H9 (cell line): ENCODE measurements around the gene ATP5PF. TPM values are rescaled to one million over a fixed set of nuclear protein-coding genes. Genes with fewer than 3 reads are reported as not detected.

Experiments used
- DNase-seq: peaks from one replicate; pipeline ENCODE4 v3.0.0-alpha.2; 2017
- H2AFZ ChIP-seq: one replicate; pipeline ENCODE4 v1.6.1; 2013; ENCODE audit warnings: mild to moderate bottlenecking, low read length, control low read depth, moderate library complexity
- H2AK5ac ChIP-seq: 2 replicates; pipeline ENCODE4 v1.6.1; 2013; ENCODE audit warnings: low read length, control low read depth, mixed read lengths; ENCODE audit not compliant: insufficient read length
- H2BK120ac ChIP-seq: one replicate; pipeline ENCODE4 v1.6.1; 2013; ENCODE audit warnings: low read depth, mild to moderate bottlenecking, low read length, control low read depth, inconsistent platforms; ENCODE audit not compliant: poor library complexity, severe bottlenecking
- H2BK12ac ChIP-seq: 2 replicates; pipeline ENCODE4 v1.6.1; 2013; ENCODE audit warnings: low read length, control low read depth, mixed read lengths, low read depth; ENCODE audit not compliant: insufficient read length
- H2BK15ac ChIP-seq: 2 replicates; pipeline ENCODE4 v1.6.1; 2013; ENCODE audit warnings: low read depth, low read length, control low read depth
- H2BK20ac ChIP-seq: one replicate; pipeline ENCODE4 v1.6.1; 2013; ENCODE audit warnings: low read depth, mild to moderate bottlenecking, low read length, control low read depth, inconsistent platforms; ENCODE audit not compliant: poor library complexity, severe bottlenecking
- H2BK5ac ChIP-seq: 2 replicates; pipeline ENCODE4 v1.6.1; 2013; ENCODE audit warnings: low read length, control low read depth, mixed read lengths; ENCODE audit not compliant: insufficient read length
- H3K14ac ChIP-seq: 2 replicates; pipeline ENCODE4 v1.6.1; 2013; ENCODE audit warnings: low read length, control low read depth; ENCODE audit not compliant: insufficient read depth
- H3K18ac ChIP-seq: 2 replicates; pipeline ENCODE4 v1.6.1; 2013; ENCODE audit warnings: low read depth, mild to moderate bottlenecking, mixed read lengths, low read length, control low read depth; ENCODE audit not compliant: insufficient read length
- H3K23ac ChIP-seq: 2 replicates; pipeline ENCODE4 v1.6.1; 2013; ENCODE audit warnings: low read length, control low read depth, mixed read lengths, low read depth; ENCODE audit not compliant: insufficient read length
- H3K23me2 ChIP-seq: 2 replicates; pipeline ENCODE4 v1.6.1; 2013; ENCODE audit warnings: low read depth, mild to moderate bottlenecking, mixed read lengths, low read length, control low read depth; ENCODE audit not compliant: insufficient read length, poor library complexity, severe bottlenecking
- H3K27ac ChIP-seq: 2 replicates; pipeline ENCODE4 v1.5.1; 2013; ENCODE audit warnings: low read length, control low read depth, mixed read lengths, low read depth; ENCODE audit not compliant: insufficient read length
- H3K27me3 ChIP-seq: 2 replicates; pipeline ENCODE4 v1.6.1; 2013; ENCODE audit warnings: low read length, control low read depth, inconsistent platforms; ENCODE audit not compliant: insufficient read depth
- H3K4ac ChIP-seq: 2 replicates; pipeline ENCODE4 v1.6.1; 2013; ENCODE audit warnings: low read depth, mild to moderate bottlenecking, control low read depth, inconsistent platforms, low read length, moderate library complexity
- H3K4me1 ChIP-seq: 2 replicates; pipeline ENCODE4 v1.6.1; 2013; ENCODE audit warnings: low read length, control low read depth, inconsistent platforms; ENCODE audit not compliant: insufficient read depth
- H3K4me2 ChIP-seq: 2 replicates; pipeline ENCODE4 v1.6.1; 2013; ENCODE audit warnings: low read length, control low read depth, mixed read lengths; ENCODE audit not compliant: insufficient read length, insufficient read depth
- H3K56ac ChIP-seq: 2 replicates; pipeline ENCODE4 v1.6.1; 2013; ENCODE audit warnings: low read depth, mild to moderate bottlenecking, mixed read lengths, low read length, control low read depth; ENCODE audit not compliant: insufficient read length
- H3K79me1 ChIP-seq: 2 replicates; pipeline ENCODE4 v1.6.1; 2013; ENCODE audit warnings: low read depth, mild to moderate bottlenecking, moderate library complexity, low read length, control low read depth, inconsistent platforms; ENCODE audit not compliant: insufficient read depth, poor library complexity, severe bottlenecking
- H3K79me2 ChIP-seq: 2 replicates; pipeline ENCODE4 v1.6.1; 2013; ENCODE audit warnings: low read length, control low read depth, inconsistent platforms; ENCODE audit not compliant: insufficient read depth
- H3K9ac ChIP-seq: 2 replicates; pipeline ENCODE4 v1.6.1; 2013; ENCODE audit warnings: low read length, control low read depth, mixed read lengths; ENCODE audit not compliant: insufficient read length; ENCODE audit errors: extremely low read depth
- H3K9me3 ChIP-seq: one replicate; pipeline ENCODE4 v1.6.1; 2013; ENCODE audit warnings: low read depth, low read length, inconsistent platforms; ENCODE audit not compliant: control insufficient read depth
- H3T11ph ChIP-seq: one replicate; pipeline ENCODE4 v1.6.1; 2013; ENCODE audit warnings: mild to moderate bottlenecking, low read length, control low read depth, inconsistent platforms
- H4K20me1 ChIP-seq: one replicate; pipeline ENCODE4 v1.6.1; 2013; ENCODE audit not compliant: control insufficient read depth, insufficient read length, insufficient read depth
- H4K5ac ChIP-seq: 2 replicates; pipeline ENCODE4 v1.6.1; 2013; ENCODE audit warnings: low read depth, mild to moderate bottlenecking, mixed read lengths, low read length, control low read depth; ENCODE audit not compliant: insufficient read length
- H4K8ac ChIP-seq: replicated peaks from 2 replicates; pipeline ENCODE4 v1.6.1; 2013; ENCODE audit warnings: low read length, control low read depth, mixed read lengths, low read depth; ENCODE audit not compliant: insufficient read length
- H4K91ac ChIP-seq: 2 replicates; pipeline ENCODE4 v1.6.1; 2013; ENCODE audit warnings: low read depth, mild to moderate bottlenecking, moderate library complexity, mixed read lengths, low read length, control low read depth; ENCODE audit not compliant: insufficient read length
- H3K27ac Mint-ChIP-seq, 3 experiments: 2 replicates in 2 of 3; 3 replicates in 1 of 3; pipeline ENCODE4 v1.8.0; 2020 to 2021; ENCODE audit warnings: mixed read lengths in 3 of 3, mild to moderate bottlenecking in 1 of 3, moderate library complexity in 1 of 3
- H3K27me3 Mint-ChIP-seq: 2 replicates; pipeline ENCODE4 v1.8.0; 2021; ENCODE audit warnings: low read depth, mild to moderate bottlenecking, moderate library complexity, mixed read lengths
- H3K36me3 Mint-ChIP-seq, 3 experiments: 2 replicates in 2 of 3; 3 replicates in 1 of 3; pipeline ENCODE4 v1.8.0; 2020 to 2021; ENCODE audit warnings: low read depth in 3 of 3, mixed read lengths in 3 of 3; ENCODE audit not compliant: insufficient read depth in 1 of 3
- H3K4me1 Mint-ChIP-seq, 2 experiments: 2 replicates each; pipeline ENCODE4 v1.8.0; 2020; ENCODE audit warnings: mixed read lengths in 2 of 2
- H3K4me3 Mint-ChIP-seq, 2 experiments: 2 replicates in 1 of 2; 3 replicates in 1 of 2; pipeline ENCODE4 v1.8.0; 2020 to 2021; ENCODE audit warnings: mild to moderate bottlenecking in 2 of 2, mixed read lengths in 2 of 2, moderate library complexity in 1 of 2
- H3K9me3 Mint-ChIP-seq, 2 experiments: 2 replicates in 1 of 2; 3 replicates in 1 of 2; pipeline ENCODE4 v1.8.0; 2020; ENCODE audit warnings: mild to moderate bottlenecking in 2 of 2, mixed read lengths in 2 of 2, moderate library complexity in 1 of 2
- WGBS: extraction: QIAGEN DNeasy Blood & Tissue Kit; methylation state at CpG from one replicate; pipeline ENCODE4 v1.1.7; 2013; ENCODE audit warnings: missing lambda C conversion rate, low lambda C conversion rate, mixed read lengths; ENCODE audit not compliant: insufficient read length; ENCODE audit errors: extremely low coverage; 5-methylcytosine and 5-hydroxymethylcytosine counted together
- total RNA-seq: library from RNA; stranded (reverse); gene quantifications from 2 replicates; pipeline ENCODE4 v1.2.1, GENCODE V29; 2021
- TF ChIP-seq, protein P1 (sequence below): fragments of 200-600 bp; sonication (generic); conservative IDR thresholded peaks from 3 replicates; pipeline ENCODE4 v1.8.0; 2021; ENCODE audit warnings: antibody characterized with exemption, mild to moderate bottlenecking

The ATP5PF gene
- total RNA-seq, 1 experiment from 2014 or later, result 143 TPM

DNA sequence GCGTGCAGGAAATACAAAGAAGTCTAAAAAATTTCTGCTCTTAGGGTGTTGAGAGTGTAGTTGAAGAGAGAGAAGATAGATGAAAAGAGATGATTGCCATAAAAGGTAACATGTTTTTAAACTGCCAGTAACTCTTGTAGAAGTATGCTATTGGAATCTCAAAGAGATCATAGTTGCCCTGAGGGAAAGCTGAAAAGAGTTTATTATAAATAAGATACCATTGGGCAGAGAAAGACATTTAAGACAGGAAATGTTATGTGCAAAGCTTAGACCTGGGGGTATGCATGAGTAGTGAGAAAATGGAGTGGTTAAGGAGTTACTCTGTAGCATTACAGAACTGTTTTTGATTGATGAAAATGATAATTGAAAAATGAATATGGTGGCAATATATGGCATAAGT, 17.7 kb upstream of the ATP5PF start:
- H3K56ac ChIP-seq, result no peak overlapping the region

More for the DNA sequence above, 17.7 kb upstream of the ATP5PF start:
- Mint-ChIP-seq H3K4me3 (no peak overlapping the region), H3K9me3 (no peaks in the 10 kb centered on the region), H3K27me3 (no peaks in the 10 kb centered on the region), H3K36me3 (peaks cover 4 to 39% (median 37%) of the 10 kb centered on the region in 3 experiments; a peak in 5 of 7 replicates), H3K27ac (no peak overlapping the region), H3K4me1 (no peaks in the 10 kb centered on the region)
- Histone ChIP-seq H3K4me1 (no peaks in the 10 kb centered on the region), H4K8ac (no peak overlapping the region), H4K91ac (no peak overlapping the region), H3K9ac (no peak overlapping the region), H3K23ac (no peak overlapping the region), H3K27ac (no peak overlapping the region), H2AK5ac (no peak overlapping the region), H4K20me1 (no peaks in the 10 kb centered on the region), H3K79me1 (no peaks in the 10 kb centered on the region), H3K27me3 (no peaks in the 10 kb centered on the region), H2BK120ac (no peak overlapping the region), H3K79me2 (no peaks in the 10 kb centered on the region), H2AFZ (no peak overlapping the region), H3T11ph (no peak overlapping the region), H3K9me3 (no peaks in the 10 kb centered on the region), H3K4ac (no peak overlapping the region), H3K18ac (no peak overlapping the region), H2BK15ac (no peak overlapping the region), H2BK5ac (no peak overlapping the region), H4K5ac (no peak overlapping the region), H3K14ac (no peak overlapping the region), H3K4me2 (no peak overlapping the region), H3K23me2 (no peaks in the 10 kb centered on the region), H2BK20ac (no peak overlapping the region), H2BK12ac (no peak overlapping the region)
- WGBS, result no CpG with 5 or more reads among the region's 1 CpG
- no peak for DNase-seq
- TF ChIP-seq, protein P1, sequence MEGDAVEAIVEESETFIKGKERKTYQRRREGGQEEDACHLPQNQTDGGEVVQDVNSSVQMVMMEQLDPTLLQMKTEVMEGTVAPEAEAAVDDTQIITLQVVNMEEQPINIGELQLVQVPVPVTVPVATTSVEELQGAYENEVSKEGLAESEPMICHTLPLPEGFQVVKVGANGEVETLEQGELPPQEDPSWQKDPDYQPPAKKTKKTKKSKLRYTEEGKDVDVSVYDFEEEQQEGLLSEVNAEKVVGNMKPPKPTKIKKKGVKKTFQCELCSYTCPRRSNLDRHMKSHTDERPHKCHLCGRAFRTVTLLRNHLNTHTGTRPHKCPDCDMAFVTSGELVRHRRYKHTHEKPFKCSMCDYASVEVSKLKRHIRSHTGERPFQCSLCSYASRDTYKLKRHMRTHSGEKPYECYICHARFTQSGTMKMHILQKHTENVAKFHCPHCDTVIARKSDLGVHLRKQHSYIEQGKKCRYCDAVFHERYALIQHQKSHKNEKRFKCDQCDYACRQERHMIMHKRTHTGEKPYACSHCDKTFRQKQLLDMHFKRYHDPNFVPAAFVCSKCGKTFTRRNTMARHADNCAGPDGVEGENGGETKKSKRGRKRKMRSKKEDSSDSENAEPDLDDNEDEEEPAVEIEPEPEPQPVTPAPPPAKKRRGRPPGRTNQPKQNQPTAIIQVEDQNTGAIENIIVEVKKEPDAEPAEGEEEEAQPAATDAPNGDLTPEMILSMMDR, result no peak
